Islet of Langerhans (tissue), 1 donor: ENCODE data around the gene PACS2.

Source experiments
- FAIRE-seq: peaks from one replicate; lab custom pipeline; 2011; peaks lifted over from hg19 to GRCh38; lab: Jason Lieb, UNC

Gene PACS2

DNA sequence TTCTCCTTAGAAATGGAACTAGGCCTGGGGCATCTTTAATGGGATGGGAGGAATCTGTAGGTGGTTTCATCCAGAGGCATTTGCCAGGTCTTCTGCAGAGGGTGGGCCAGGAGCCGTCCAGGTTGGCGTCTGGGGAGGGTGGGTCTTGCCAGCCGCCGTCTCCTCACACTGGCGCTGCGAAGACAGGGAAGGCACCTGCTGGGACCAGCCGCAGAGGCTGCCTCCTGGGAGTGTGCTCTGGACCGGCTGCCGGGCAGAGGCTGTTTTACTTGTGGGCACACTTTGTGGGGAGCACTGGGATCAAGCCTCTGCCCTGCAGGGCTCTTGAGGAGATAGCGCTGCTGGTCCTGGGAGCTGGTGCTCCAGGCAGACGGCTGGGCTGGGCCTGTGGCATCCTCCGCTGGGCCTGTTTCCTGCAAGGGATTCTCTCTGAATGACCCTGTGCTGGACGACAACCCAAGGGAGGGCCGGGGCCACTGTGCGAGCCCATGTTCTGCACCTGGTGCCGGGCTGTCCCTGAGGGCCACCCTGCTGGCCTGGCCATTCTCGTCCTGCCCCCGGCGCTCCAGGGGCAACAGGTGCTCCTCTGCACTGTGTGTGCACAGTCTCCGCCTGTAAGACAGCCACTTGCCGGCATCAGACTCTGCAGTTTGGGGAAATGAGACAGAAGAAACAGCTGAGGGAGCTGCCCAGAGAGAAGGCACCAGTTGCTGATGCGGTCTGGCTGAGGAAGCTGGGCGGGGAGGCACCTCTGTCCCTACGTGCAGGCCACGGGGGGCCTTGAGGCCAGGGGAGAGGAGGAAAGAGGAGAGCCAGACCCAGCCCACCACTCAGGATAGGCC, 73.8 kb downstream of the PACS2 start:
- no peak for FAIRE-seq

GRCh38 chr14:105388976-105389375, 74.4 kb downstream of the PACS2 start:
- FAIRE-seq = no peak

DNA sequence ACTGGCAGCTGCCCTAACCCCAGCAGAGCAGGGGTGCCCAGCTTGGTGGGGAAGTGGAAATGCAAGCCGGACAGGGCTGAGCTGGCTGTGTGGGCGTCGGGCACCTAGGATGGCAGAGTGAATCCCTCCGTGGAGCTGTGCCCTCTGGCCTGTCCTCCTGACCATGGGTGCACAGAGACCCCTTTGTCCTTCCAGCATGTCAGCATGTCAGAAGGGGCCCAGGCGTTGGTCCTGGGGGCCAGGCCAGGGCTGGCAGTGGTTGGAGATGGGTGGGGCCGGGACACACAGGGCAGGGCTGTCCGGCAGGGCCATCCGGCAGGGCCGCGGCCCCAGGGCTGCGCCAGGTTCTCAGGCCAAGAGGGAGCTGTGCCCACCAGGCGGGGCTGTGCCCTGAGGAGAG, 75.0 kb downstream of the PACS2 start:
- no peak for FAIRE-seq

GRCh38 chr14:105389976-105390848, 75.7 kb downstream of the PACS2 start:
- no peak for FAIRE-seq

- FAIRE-seq = no peak
These were observed 76.4 kb downstream of the PACS2 start for GRCh38 chr14:105390849-105391500.

DNA sequence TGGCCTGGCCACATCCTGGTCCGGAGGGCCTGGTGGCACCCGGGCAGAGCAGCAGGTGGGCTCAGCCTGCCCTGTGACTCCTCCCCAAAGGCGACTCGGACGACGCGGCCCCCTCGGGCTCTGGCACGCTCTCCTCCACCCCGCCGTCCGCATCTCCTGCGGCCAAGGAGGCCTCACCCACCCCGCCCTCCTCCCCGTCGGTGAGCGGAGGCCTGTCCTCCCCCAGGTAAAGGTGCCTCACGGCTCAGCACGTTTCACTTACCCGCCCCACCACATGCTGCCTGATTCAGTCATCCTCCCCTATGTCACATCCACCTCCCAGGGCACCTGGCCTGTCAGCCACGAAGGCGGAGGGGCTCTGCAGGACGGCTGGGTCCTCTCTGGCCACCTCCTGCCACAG, 77.0 kb downstream of the PACS2 start:
- FAIRE-seq = no peak

- FAIRE-seq = no peak
These were observed 77.9 kb downstream of the PACS2 start for GRCh38 chr14:105392131-105393090.

DNA sequence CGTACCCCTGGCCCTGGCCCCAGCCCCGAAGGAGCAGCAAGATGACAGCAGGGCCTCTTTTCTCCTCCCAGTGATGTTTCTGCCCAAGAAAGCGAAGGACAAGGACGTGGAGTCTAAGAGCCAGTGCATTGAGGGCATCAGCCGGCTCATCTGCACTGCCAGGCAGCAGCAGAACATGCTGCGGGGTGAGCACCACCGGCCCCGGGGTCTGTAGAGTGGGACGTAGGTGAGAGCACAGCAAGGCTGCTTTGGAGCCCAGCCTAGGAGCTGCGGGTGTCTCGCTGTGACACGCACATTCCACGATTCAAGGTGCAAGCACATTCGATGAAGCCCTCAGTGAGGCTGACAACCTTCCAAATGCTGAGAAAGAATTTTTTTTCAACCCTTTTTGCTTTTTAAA, 78.6 kb downstream of the PACS2 start:
- FAIRE-seq = no peak

DNA sequence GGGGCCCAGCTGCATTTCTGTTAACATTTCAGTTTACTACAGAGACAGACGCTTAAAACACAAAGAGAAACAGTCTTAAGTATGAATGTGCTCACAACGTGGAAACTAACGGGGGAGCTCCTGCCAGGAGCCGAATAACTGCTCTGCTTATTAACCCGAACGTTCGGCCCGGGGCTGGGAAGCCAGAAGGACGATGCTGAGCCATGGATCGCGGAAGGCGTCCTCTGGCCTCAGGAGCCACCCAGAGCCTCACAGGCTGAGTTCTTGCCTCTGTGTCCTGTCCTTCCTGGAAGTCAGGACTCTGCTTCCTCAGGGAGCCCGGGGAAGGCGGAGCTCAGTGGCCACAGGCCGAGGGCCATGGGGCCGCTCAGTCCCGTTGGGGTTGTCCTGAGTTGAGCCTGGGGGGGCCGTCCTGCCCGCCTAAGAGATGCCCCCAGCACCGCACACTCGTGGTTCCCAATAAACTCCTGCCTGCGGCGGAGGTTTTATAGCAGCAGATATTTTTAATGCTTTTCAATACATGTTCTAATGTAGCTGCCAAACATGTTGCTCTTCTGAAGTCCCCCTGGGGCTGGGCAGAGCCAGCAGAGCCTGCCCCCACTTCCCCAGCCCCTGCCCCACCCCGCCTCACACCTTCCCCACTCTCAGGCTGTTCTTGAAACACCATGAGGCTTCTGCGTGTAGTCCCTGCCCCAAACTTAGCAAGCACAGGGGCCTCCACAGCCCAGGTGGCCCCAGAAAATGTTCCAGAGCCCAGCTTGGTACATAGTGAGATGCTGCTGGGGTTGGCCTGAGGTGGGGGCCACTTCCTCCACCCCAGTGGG, 80.4 kb downstream of the PACS2 start:
- FAIRE-seq = no peak

GRCh38 chr14:105395538-105395854, 80.9 kb downstream of the PACS2 start:
- no peak for FAIRE-seq

GRCh38 chr14:105397350-105397931, 82.9 kb downstream of the PACS2 start:
- FAIRE-seq = no peak

GRCh38 chr14:105398044-105398725, 83.6 kb downstream of the PACS2 start, which contains the start of gene TEX22:
TEX22 (plus strand) TSS chr14:105398538; CDS start chr14:105399341, 803 bp downstream.
- FAIRE-seq = no peak

GRCh38 chr14:105398726-105399465, 84.3 kb downstream of the PACS2 start:
- FAIRE-seq = no peak

DNA sequence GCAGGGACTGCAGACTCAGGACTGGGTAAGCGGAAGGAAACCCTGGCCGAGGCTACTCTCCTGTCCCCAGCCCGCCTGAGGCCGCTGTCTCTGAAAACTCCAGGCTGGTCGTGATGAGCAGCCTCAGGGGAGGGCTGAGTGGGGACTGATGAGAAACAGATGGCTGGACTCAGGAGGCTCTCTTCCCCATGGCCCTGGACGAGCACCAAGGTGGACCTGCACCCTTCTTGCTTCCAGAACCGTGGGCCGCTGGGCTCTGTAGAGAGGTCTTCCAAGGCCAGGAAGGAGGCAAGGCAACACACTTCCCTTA, 84.9 kb downstream of the PACS2 start:
- FAIRE-seq = no peak

GRCh38 chr14:105400016-105400415, 85.5 kb downstream of the PACS2 start:
- FAIRE-seq = no peak

DNA sequence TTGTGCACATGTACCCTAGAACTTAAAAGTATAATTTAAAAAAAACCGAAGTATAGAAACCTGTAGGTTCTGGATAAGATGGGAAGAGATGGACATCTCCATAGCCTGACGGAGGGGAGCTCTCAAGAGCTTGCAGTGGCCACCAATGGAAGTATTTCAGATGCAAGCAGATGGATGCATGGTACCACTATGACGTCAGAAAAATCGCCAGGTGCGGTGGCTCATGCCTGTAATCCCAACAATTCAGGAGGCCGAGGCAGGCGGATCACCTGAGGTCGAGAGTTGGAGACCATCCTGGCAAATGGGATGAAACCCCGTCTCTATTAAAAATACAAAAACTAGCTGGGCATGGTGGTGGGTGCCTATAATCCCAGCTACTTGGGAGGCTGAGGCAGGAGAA, 87.2 kb downstream of the PACS2 start:
- no peak for FAIRE-seq

DNA sequence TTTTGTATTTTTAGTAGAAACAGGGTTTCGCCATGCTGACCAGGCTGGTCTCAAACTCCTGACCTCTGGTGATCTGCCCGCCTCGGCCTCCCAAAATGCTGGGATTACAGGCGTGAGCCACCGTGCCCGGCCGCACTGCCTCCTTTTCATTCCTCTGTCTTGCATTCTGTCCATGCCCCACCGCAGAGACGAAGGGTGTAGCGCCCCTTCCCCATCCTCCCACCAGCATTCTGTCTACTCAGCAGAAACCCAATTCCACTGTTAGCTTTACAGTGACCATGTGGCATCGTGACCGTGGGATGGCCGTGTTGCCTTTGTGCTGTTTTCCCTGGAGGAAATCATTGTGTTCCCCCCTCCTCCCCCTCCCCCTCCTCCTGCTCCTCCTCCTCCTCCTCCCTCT, 94.0 kb downstream of the PACS2 start:
- no peak for FAIRE-seq

DNA sequence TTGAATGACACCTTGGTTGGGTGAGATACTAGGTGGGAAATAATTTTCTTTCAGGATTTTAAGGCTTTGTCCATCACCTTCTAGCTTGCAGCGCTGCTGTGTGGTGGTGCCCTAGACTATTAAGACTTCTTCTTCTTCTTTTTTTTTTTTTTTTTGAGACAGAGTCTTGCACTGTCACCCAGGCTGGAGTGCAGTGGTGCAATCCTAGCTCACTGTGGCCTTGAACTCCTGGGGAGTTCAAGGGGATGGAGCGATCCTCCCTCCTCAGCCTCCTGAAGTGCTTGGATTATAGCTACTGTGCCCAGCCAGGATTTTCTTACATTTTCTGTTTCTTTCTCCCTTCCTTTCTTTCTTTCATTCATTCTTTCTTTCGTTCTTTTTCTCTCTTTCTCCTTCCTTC, 94.8 kb downstream of the PACS2 start:
- FAIRE-seq = no peak

DNA sequence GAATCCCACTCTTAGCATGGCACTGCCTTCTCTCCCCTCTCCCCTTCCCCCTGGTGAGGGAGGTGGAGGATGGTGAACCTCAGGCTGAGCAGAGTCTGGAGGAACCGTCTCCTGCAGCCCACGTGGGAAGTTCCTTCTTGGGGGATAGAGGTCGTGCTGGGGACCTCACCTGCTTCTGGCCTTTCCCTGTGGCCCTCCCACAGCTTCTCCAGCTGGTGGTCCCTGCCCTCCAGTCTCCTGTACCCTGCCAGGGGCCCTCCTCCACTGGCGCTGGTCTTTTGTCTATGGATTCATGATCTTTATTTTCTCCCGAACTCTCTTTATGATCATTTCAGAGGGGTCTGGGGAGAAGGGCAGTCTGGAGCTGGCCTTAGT, 96.1 kb downstream of the PACS2 start:
- no peak for FAIRE-seq
